Measurements from ENCODE around the gene BAIAP3.

BAIAP3 gene

DNA sequence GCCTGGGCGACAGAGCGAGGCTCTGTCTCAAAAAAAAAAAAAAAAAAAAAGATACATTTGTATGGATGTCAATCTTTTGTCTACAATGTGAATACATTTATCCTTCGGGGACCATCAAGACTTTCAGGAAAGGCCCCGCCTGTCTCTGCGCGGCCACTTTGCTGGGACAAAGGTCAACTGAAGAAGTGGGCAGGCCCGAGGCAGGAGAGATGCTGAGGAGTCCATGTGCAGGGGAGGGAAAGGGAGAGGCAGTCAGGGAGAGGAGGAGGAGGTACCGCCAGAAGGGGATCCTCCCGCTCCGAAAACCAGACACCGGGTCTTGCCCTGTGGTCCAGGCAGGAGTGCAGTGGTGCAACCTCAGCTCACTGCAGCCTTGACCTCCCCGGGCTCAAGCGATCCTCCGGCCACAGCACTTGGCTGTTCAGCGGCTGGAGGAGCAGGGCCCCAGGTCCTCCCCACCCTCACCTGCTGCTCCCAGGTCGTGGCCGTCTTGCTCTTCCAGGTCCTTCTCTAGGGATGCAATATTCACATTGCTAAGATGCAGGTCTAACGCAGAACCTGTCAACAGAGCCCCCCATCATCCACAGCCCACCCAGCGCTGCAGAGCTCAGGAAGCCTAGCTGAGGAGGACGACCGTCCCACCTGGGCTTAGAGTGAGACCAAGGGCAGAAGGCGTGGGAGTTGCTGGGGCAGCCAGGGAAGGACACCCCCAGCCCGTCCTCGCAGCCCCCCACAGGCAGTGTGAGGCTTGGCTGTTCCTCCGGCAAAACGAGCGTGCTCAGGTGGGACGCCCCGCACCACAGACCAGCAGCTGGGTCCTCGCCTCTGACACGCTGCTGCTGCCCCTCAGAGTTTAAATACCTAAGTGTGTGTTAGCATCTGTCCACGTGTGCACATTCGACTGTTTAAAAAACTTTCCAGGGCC, 37.9 kb downstream of the BAIAP3 start:
- no peak for DNase-seq

DNA sequence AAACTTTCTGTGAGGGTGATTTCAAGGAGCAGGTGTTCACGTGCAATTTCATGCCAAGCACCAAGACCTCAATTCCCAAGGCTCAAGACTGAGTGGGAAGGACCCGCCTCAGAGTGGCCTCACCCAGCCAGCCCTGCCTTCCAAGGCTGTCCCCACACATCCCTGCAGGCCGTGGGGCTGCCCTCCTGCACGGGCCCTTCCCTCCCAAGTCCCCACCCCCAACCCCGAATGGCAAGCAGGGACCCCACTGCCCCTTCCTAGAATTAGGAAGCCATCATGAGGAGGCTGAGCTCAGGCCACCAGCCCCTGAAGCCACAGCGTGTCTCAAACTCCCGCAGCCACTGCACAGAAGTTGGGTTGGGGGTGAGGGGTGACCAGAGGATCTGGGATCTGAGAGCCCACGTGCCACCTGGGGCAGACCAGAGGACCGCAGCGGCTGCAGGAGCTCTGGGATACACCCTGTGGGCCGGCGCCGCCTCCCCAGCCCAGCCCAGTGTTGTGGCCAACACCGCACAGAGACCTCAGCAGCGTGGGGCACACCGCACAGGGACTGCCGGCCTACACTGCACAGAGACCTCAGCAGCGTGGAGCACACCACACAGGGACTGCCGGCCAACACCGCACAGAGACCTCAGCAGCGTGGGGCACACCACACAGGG, 39.0 kb downstream of the BAIAP3 start:
- no peak for DNase-seq

DNA sequence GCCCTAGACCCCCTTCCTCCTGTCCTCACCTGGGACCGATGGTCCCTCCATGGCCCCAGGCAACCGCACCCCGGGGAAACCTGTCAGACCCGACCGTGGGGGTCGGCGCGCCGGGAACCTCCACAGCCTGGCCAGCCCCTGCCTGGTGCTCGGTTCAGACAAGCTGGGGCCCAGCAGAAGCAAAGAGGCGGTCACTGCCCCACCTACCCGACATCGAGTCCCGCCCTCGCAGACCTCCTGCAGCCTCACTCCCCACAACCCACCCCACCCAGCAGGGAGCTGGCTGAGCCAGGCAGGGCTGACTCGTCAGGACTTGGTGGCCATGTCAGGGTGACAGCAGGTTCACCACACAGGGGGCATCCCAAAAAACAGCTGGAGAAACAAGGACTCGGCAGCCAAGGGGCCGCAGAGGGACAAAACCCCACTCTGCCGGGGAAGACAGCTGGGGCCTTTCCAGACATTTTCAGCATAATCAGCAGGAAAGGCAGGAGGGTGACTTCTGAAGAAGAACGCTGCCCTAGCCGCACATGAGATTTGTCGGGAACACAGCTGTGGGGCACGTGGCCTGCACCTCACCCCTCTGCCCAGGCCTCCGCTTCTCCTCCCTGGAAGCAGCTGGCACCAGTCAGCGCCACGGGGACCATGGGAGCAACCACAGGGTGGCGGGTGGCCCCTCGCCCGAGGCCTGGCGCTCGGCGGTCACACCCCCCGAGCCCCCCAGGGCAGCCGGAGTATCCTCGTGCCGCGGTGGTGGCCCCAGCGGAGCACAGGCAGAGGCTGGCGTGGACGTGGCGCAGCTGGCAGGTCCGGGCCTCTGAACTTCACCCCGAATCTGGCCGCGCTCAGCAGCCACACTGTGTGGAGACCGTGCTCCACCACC, 41.2 kb downstream of the BAIAP3 start:
- no peak for DNase-seq

DNA sequence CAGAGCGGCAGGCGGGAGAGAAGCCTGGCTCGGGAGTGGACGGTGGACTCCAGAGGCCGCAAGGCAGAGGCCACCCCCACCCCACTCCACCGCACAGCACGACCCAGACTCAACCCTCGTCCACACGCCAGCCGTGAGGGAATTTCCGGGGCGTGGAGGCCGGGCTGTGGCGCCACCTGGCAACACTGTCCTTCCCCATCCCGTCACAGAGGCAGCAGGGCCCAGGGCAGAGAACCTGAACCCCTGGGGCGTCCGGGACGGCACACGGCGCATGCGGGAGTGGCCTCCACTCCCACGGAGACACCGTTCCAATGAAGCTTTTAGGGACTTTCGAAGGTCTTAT, 41.8 kb downstream of the BAIAP3 start:
- DNase-seq, result no peak

DNA sequence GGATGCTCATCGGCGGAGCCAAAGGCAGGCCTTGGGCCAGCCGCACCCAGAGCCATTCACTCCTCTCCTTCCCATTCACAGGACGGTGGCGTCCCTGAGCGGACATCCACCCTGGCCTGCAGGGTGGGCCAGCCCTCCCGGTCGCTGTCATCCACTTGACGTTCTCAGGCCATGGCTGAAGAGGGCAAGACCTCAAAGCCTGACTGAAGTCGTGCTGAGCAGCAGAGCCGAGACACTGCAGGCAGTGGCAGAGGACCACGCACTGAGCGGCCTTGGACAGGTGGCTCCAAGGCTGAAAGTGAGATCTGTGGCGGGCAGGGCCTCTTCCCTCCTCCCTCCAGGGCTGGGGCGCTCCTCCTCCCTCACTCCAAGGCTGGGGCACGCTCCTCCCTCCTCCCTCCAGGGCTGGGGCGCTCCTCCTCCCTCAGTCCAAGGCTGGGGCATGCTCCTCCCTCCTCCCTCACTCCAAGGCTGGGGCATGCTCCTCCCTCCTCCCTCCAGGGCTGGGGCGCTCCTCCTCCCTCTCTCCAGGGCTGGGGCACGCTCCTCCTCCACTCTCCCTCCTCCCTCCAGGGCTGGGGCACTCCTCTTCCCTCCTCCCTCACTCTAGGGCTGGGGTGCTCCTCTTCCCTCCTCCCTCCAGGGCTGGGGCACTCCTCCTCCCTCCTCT, 42.4 kb downstream of the BAIAP3 start:
- DNase-seq, result no peak

DNA sequence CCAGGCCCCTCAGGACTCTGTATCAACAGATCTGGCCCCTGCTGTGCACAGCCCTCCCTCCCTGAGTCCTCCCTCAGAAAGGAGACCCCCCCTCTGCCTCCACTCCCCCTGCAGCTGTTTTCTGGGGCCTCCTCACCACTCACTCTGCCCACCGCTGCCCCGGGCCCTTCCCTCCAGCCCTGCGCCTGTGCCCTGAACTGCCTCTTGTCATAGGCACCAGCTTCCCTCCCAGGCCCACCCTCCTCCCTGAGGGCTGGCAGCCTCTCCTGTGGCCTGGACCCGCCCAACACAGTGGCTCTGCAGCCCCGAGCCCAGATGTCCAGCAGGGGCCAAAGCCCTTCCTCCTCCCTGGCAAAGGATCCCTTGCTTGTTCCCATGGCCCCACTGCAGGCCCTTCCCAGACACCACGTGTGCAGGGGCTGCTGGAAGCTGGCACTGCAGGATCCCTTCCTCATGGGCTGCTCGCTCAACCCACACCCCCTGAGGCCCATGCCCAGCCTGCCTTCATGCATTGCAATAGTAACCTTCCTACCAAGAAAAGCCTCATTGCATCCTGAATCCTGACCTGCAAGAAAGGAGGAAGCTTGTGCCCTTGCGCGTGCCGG, 44.1 kb downstream of the BAIAP3 start:
- DNase-seq, result no peak

DNA sequence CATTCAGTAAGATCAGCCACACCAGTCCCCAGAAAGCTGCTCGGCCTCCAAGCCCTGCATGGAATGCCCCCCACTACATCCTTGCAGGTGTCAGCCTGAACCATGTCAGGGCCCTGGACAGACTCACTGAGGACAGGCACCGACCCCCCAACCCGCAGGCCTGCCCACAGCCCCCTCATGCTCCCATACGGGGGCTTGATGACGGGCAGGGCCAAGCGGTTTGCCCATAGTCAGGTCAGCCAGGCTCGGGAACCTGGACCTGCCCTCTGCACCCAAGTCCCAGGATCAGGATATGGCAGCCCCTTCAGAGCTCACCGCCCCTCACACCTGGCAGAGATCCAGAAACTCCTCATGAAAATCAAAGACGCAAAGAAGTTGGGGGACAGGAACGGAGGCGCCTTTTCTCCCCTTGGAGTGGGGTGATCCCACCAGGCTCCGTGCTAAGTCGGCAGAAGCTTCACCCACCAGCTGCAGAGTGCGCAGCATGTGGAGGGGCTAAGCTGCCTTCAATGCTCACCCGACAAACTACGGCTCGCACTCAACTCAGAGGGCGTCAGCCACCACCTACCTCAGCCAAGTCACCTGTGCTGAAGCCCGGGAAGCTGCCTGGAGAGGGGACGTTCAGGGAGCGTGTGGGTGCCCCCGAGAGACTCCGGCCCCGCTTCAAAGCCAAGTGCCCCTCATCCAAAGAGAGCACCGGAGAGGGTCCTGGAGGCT, 44.8 kb downstream of the BAIAP3 start:
- no peak for DNase-seq

DNA sequence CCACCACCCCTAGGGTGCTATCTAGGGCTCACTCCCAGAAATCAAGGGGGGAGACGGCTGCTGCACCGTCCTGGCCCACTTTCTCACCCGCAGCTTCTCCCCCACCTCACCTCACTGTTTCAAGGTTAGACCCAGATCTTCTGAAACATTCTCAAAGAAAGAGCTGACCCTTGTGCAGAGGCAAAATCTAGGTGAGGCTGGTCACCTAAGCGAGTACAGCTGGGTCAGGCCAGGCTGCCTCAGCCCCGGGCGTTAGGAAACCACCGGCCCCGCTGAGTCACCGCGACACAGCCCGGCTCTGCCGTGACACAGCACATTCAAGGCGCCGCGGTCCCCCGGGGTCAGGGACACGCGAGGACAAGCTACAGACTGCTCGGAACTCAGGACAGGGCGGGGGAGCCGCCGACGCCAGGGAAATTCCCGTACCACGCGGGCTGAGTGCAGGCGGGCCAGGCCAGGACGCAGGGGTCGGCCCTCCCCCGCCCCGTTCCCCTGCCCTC, 45.4 kb downstream of the BAIAP3 start:
- peak; percentile 43 for DNase-seq

DNA sequence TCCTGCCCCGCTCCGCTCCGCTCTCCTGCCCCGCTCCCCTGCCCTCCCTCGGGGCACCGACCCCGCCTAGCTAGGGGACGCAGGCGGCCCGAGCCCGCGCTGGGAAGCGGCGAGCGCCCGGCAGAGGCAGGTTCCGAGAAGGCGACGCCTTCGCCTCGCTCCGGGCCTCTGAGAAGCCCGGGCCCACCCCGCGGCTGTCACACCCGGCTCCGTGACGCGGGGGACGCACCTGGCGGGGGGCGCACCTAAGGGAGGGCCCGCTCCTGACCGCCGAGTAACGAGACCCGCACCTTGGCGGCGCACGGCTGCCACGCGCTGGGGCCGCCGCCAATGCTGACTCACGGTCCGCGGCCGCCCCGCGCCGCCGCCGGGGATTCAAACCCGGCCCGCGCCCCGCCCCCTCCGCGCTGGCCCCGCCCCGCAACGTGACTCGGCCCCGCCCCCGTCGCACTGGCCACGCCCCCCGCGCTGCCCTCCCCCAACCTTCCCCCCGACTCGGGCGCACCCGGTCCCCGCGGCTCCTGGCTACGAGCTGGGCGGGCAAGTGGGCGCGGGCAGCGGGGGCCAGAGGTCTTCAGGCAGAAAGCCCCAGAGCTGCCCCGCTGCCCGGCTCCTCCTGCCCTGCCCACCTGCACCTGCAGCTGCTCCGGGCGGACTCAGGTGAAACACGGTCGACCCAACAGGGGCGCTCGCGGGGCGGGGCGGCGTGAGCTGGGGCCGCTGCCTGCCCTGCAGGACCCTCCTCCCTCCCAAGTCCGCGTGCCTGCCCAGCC, 46.0 kb downstream of the BAIAP3 start:
- peak; percentile 65 for DNase-seq

DNA sequence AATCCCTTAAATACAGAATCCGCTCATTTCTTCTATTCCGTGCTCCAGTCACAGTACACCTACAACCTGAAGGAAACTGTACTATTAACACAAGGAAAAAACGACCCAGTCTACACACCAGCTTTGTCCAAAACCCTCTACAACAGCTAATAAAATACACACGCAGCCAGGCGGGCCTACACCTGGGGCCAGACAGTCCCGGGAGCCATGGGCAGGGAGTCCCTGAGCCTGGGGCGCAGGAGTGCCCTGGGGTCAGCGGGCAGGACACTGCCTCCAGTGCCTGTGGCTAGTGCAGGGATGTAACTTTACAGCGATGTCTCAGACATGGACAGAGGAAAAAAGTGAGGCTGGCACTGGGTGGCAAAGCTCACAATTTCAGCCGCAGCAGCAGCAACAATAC, 46.8 kb downstream of the BAIAP3 start:
- no peak for DNase-seq

DNA sequence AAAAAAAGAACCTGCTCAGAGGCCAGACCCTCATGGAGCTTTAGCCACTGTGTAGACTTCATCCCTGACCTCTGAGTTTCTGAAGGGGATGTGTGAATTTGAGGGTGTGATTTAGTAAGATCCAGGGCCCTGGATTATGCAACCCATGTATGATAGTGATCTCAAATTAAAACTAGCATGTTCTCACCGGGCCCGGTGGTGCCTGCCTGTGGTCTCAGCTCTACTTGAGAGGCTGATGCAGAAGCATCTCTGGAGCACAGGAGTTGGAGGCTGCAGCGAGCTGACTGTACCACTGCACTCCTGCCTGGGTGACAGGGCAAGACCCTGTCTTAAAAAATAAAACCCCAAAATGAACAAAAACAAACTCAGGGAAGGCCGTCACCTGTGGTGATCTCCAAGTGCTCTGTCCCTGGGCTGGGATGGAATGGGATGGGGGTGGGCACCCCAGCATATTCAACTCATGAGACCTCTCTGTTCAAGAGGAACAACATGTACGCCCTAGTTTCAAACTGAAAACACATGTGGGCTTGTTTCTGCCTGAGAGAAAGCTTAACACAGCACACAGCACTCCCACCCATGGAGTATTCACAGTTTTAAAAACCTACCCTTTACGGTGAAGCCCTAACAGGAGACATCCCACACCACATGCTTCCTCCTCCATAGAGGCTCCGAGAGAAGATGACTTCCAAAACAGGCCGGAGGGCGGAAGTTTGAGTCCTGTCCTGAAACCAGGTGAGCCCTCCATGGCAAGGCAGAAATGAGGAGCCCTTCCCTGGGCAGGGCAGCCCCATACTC, 48.4 kb downstream of the BAIAP3 start:
- no peak for DNase-seq

DNA sequence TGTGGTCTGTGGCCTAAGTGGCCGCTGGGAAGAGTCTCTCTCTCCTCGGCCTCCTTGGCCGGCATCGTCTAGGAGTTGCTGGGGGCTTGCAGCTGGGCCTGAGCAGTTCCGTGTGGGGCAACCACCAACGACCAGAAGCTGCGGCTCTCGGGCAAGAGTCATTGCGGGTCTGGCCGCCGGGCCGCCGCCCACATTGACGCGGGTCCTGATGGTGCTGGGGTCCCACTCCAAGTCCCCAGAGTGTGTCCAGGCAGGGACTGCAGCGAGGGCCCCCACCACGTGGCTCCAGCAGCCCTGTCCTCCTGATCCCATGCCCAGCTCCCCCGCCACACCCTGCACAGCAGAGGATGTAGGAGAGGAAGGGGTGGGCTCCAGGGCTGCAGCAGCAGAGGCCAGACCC, 50.1 kb downstream of the BAIAP3 start:
- no peak for DNase-seq

DNA sequence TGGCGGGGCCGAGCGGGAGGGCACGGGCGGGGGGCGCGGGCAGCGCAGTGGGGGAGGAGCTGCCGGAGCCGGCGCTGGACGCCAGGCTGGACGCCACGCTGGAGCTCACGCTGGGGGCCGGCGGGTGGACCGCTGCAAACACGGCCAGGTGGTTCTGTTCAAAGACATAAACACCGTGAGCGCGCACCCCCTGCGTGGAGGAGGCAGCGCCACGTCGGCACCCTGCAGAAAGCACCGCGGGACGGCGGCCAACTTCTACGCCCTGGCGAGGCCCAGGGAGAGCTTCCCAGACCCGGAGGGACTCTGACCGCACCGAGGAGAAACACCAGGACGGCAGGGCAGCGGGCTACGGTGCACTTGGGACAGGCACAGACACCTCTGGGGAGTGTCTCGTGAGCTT, 51.8 kb downstream of the BAIAP3 start:
- no peak for DNase-seq

DNA sequence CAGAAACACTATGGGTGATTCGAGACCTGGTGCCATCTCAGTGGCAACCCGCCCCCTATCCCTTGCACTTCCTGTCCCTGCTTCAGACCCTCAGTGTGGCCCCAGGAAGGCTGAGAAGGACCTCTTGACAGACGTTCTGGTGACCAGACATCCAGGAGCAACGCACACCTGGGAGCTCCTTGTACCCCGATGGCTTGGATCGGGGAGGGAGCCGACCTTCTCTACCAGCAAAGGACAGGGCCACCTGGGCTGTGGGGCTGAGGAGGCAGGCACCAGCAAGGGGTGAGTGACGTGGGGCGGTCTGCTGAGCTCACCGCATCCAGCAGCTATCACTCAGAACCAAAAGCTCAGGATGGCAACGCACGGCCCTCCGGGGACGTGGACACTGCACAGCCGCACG, 53.9 kb downstream of the BAIAP3 start:
- no peak for DNase-seq

DNA sequence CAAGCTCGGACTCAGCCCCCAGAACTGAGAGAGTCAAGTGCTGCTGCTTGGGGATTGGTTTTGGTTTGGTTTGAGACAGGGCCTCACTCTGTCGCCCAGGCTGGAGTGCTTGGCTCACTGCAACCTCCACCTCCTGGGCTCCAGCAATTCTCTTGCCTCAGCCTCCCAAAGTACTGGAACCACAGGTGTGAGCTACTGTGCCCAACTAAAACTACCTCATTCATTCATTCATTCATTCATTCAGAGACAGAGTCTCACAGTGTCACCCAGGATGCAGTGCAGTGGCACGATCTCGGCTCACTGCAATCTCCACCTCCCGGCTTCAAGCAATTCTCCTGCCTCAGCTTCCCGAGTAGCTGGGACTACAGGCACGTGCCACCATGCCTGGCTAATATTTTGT, 56.3 kb downstream of the BAIAP3 start:
- no peak for DNase-seq

DNA sequence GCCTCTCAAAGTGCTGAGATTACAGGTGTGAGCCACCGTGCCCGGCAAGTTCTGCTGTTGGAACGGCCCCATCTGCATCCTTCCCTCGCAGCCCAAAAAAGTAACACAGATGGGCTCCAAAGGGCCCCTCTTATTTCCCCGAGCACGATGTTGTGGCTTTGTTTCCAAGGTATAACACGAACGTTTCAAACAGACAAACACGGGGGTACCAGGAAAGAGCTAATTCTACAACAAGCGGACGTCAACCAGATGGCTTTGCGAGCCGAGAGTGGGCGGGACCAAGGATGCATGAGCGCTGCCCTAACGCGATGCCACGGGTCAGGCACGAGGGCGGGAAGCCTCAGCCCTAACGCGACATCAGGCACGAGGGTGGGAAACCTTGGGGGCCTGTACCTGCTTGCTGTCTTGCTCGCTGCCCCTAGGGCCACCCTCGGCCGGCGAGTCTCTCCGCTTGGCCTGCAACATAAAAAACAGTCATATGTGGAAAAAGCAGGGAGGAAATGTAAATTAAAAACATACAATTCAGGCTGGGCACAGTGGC, 56.9 kb downstream of the BAIAP3 start:
- no peak for DNase-seq

DNA sequence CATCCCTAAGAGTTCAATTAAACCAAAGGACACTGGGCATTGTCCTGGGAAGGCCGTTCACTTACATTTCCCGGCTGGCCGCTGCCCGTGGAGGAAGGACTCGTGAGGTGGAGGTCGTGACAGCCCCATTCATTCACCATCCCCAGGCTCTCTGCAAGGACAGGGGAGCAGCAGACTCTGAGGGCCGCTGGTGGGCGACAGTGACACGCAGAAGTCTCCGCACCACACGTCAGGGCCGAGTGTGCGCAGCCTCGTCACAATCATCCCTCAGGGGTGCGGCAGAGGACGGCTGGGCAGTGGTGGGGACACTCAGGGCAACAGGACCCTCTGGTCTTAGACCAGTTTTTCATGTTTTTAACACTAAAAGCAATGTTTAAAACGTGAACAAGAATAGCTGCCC, 59.4 kb downstream of the BAIAP3 start:
- no peak for DNase-seq

DNA sequence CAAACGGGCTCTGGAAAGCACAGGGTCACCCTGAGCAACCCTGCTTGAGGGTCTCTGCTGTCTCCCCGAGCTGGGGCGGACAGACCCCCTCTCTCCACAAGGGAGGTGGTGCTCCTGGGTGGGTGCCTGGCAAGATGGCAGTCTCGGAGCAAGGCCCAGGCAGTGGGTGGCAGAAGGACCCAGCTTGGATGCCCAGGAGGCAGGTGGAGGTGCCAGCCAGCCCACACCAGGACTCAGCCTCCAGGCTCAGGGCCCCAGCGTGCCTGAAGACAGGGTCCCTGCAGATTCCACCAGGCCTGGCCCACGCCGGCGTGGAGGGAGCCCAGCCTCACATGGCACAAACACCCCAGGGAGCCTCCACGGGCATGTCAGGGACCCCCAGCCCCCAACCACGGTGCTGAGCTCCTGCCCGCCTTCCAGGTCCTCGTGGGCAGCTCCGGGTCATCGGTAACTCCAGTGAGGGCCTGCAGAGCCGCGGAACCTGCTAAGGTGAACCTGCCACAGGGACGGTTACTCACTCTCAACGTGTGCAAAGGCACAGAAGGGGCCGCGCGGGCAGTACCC, 60.2 kb downstream of the BAIAP3 start:
- no peak for DNase-seq

DNA sequence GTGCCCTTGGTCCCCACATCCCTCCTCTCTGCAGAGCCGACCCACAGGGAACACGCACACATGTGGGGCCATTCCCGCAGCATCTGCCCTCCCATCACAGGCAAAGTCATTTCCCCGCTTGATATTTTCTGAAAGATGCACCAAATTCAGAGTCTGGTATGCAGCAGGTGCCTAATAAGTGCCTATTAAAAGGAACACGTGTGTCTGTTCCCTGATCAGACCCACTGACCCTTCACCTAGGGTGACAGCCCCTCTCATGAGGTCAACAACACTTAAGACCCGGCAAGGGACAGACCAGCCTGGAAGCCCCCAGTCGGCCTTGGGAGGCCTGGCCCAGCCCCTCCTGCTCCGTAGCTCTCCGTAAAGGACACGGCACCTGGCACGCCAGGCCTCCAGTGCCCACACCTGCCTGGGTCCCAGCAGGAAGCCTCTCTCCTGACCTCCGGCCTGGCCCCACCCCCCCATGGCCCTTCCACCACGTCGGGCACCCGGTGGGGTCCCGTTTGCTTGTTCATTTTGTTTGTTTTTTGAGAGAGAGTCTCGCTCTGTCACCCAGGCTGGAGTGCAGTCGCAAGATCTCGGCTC, 61.0 kb downstream of the BAIAP3 start:
- no peak for DNase-seq
